Heart left ventricle (tissue), 16 donors: ENCODE results near the gene MMADHC. TPM values are rescaled to one million over a fixed set of nuclear protein-coding genes. Genes with fewer than 3 reads are reported as not detected.

Experiments
- ATAC-seq, 4 donors: fragments of 200-7000 bp; cut with Tn5 transposase; one replicate each; pipeline ENCODE4 v1.9.1; 2020 to 2022; ENCODE audit warnings: moderate library complexity in 4 of 4, mild to moderate bottlenecking in 3 of 4, moderate number of reproducible peaks in 1 of 4
- DNase-seq, 5 donors: peaks; one replicate each; pipeline ENCODE4 v3.0.0-alpha.2; 2020
- H3K27ac ChIP-seq, 12 donors: fragments of 200-600 bp; sonication (generic) in 4 of 12; one replicate each; pipeline versions ENCODE4 v1.5.0 to v1.8.0; 2016 to 2022; ENCODE audit warnings: mild to moderate bottlenecking in 2 of 12
- H3K27me3 ChIP-seq, 9 donors: fragments of 200-600 bp; sonication (generic) in 2 of 9; one replicate each; pipeline versions ENCODE4 v1.5.1 to v1.8.0; 2016 to 2022; ENCODE audit warnings: mild to moderate bottlenecking in 3 of 9
- H3K36me3 ChIP-seq, 9 donors: fragments of 200-600 bp; sonication (generic) in 2 of 9; one replicate each; pipeline versions ENCODE4 v1.5.0 to v1.8.0; 2018 to 2022; ENCODE audit warnings: mild to moderate bottlenecking in 2 of 9
- H3K4me1 ChIP-seq, 12 donors: fragments of 200-600 bp; sonication (generic) in 4 of 12; one replicate each; pipeline versions ENCODE4 v1.5.0 to v1.8.0; 2016 to 2022; ENCODE audit warnings: mild to moderate bottlenecking in 3 of 12
- H3K4me3 ChIP-seq, 12 donors: fragments of 200-600 bp; sonication (generic) in 4 of 12; one replicate each; pipeline versions ENCODE4 v1.5.0 to v1.8.0; 2017 to 2022; ENCODE audit warnings: mild to moderate bottlenecking in 9 of 12, moderate library complexity in 4 of 12
- H3K9me3 ChIP-seq, 12 donors: fragments of 200-600 bp; sonication (generic) in 4 of 12; one replicate each; pipeline versions ENCODE4 v1.5.0 to v1.8.0; 2016 to 2022; ENCODE audit warnings: mild to moderate bottlenecking in 1 of 12
- CTCF ChIP-seq, 12 donors: fragments of 200-600 bp; sonication (generic) in 4 of 12; IDR thresholded peaks; one replicate each; pipeline versions ENCODE4 v1.5.0 to v1.8.0; 2018 to 2022; ENCODE audit warnings: antibody characterized with exemption in 12 of 12, mild to moderate bottlenecking in 5 of 12
- POLR2A ChIP-seq, 2 donors: fragments of 450-650 bp; IDR thresholded peaks; one replicate each; pipeline ENCODE4 v1.6.1; 2017; ENCODE audit warnings: antibody characterized with exemption in 2 of 2, mild to moderate bottlenecking in 2 of 2, moderate library complexity in 2 of 2
- WGBS, 4 donors: extraction: QIAGEN DNeasy Blood & Tissue Kit in 2 of 4; methylation state at CpG; one replicate each; pipeline versions ENCODE4 v1.1.5 to v1.1.7; 2013 to 2018; 5-methylcytosine and 5-hydroxymethylcytosine counted together
- intact Hi-C, 10 donors: fragments of 100-400 bp; cut with DNase I; formaldehyde crosslinking; loops; one replicate each; pipeline versions ENCODE4 v1.11.1 to v1.14.2; 2022
- polyA plus RNA-seq, 2 donors: library from polyadenylated mRNA; stranded (reverse); fragments of 200-250 nt; gene quantifications; one replicate each; pipeline ENCODE4 v1.2.3, GENCODE V29; 2013
- total RNA-seq, 9 donors: library from RNA; depleted of rRNA in 2 of 9; stranded (reverse); fragments of >200 nt in 2 of 9; fragmentation: NEBNext Ultra II Directional in 3 of 9; extraction: Animal tissue kit (Norgen Biotek cat#: 25700) in 3 of 9; gene quantifications; one replicate each; pipeline versions ENCODE4 v1.1.0 to v1.2.4, GENCODE V29; 2016 to 2023
- donor health status: ischemic (EF 13 %, LVEDD 7.1; RV severe dilation, severe dysfunction).
- donor health status: healthy with polysubstance abuse.
- donor health status: DM: no; HTN: yes; CAD: no.
- donor health status: DM: no; HTN: no; CAD: no.
- donor health status: ischemic (EF 25% LVEDD 6.9; RV normal size, moderate dysfunction).
- donor health status: ischemic (EF 25% LVEDD 5.7; RV mildly dilated, moderate dysfunction).
- donor health status: healthy.
- donor health status: DM: yes; HTN: yes; CAD: no.
- donor health status: ischemic (EF 35%, LVEDD 5.7; RV mildly dilated, moderate dysfunction).
- donor health status: nonischemic (EF 11% LVEDD 7.7; RV severe dilation, severe dysfunction).
- donor health status: DM: yes; HTN: yes; CAD: no.
- donor health status: PGD.
- donor health status: ischemic (EF 29% LVEDD 5.4; RV normal size, mild dysfunction).
- donor health status: nonischemic (EF 23%, LVEDD 6.1; RV moderate dilation, normal function).

The MMADHC gene
- total and polyA plus RNA-seq, 11 donors = 34.0 to 152 (median 117) TPM

GRCh38 chr2:149627111-149627801, 39.7 kb upstream of the MMADHC start:
- no peak overlapping the region for H3K27ac ChIP-seq
- intact Hi-C loops = no loop called here
- no peaks in the 10 kb centered on the region for H3K9me3 ChIP-seq
- no peak overlapping the region for H3K4me3 ChIP-seq
- TF ChIP-seq CTCF (IDR thresholded peaks at IDR 0.05) (no peak), POLR2A (IDR thresholded peaks at IDR 0.05) (no peak)
- no peaks in the 10 kb centered on the region for H3K27me3 ChIP-seq
- WGBS, 4 donors = 88 to 93% (median 92%) methylated on average over 1 of the region's 1 CpG
- H3K36me3 ChIP-seq = no peaks in the 10 kb centered on the region
- DNase-seq = no peak
- no peaks in the 10 kb centered on the region for H3K4me1 ChIP-seq
- ATAC-seq = no peak

- Histone ChIP-seq H3K4me1 (no peaks in the 10 kb centered on the region), H3K27ac (no peak overlapping the region), H3K27me3 (no peaks in the 10 kb centered on the region), H3K9me3 (no peaks in the 10 kb centered on the region), H3K36me3 (no peaks in the 10 kb centered on the region), H3K4me3 (no peak overlapping the region)
- TF ChIP-seq CTCF (IDR thresholded peaks at IDR 0.05) (no peak), POLR2A (IDR thresholded peaks at IDR 0.05) (no peak)
- ATAC-seq = no peak
- intact Hi-C loops = no loop called here
- no peak for DNase-seq
- WGBS, 4 donors = 76 to 83% (median 81%) methylated on average over 2 of the region's 2 CpGs
Observed at GRCh38 chr2:149625671-149626070, 38.1 kb upstream of the MMADHC start.

- Histone ChIP-seq H3K4me3 (no peak overlapping the region), H3K36me3 (no peaks in the 10 kb centered on the region), H3K27ac (no peak overlapping the region), H3K9me3 (no peaks in the 10 kb centered on the region), H3K4me1 (no peaks in the 10 kb centered on the region), H3K27me3 (no peaks in the 10 kb centered on the region)
- intact Hi-C loops = no loop called here
- TF ChIP-seq POLR2A (IDR thresholded peaks at IDR 0.05) = no peak
- no peak for TF ChIP-seq CTCF (IDR thresholded peaks at IDR 0.05)
- ATAC-seq = no peak
- 83 to 91% (median 84%) methylated on average over 3 of the region's 3 CpGs for WGBS, 4 donors
- DNase-seq = no peak
Observed at GRCh38 chr2:149625271-149625670, 37.7 kb upstream of the MMADHC start.

GRCh38 chr2:149622343-149622742, 34.8 kb upstream of the MMADHC start:
- no peak for TF ChIP-seq CTCF (IDR thresholded peaks at IDR 0.05)
- TF ChIP-seq POLR2A (IDR thresholded peaks at IDR 0.05) = no peak
- H3K4me1 ChIP-seq = no peaks in the 10 kb centered on the region
- H3K9me3 ChIP-seq = no peaks in the 10 kb centered on the region
- no peak overlapping the region for H3K27ac ChIP-seq
- 98 to 100% (median 99%) methylated on average over 1 of the region's 1 CpG for WGBS, 4 donors
- no peaks in the 10 kb centered on the region for H3K27me3 ChIP-seq
- ATAC-seq (no peak), DNase-seq (no peak)
- no peak overlapping the region for H3K4me3 ChIP-seq
- H3K36me3 ChIP-seq = no peaks in the 10 kb centered on the region
- intact Hi-C loops = no loop called here
